GM13977 (cell line): ENCODE measurements around the gene MUC6.

Experiments used
- DNase-seq: peaks from one replicate; pipeline ENCODE4 v3.0.0; 2012; ENCODE audit warnings: low spot score
- in situ Hi-C: fragments of 300-500 bp; cut with MboI; formaldehyde crosslinking; loops from one replicate; pipeline ENCODE4 v1.12.0; 2022; ENCODE audit warnings: low sequenced_read_pairs, low pct_unique_long_range_greater_than_20kb, mixed read lengths, inconsistent platforms; ENCODE audit not compliant: unreplicated experiment
- TF ChIP-seq, protein P1 (sequence below): IDR thresholded peaks from 2 replicates; pipeline ENCODE4 v1.5.1; 2012; ENCODE audit warnings: mild to moderate bottlenecking, control low read depth; ENCODE audit not compliant: insufficient read depth; ENCODE audit errors: extremely low read depth, missing control alignments

The MUC6 gene

GRCh38 chr11:1040428-1041148 lies 4.1 kb upstream of the MUC6 start:
- in situ Hi-C loops, result no loop called here
- DNase-seq, result no peak
- TF ChIP-seq, protein P1, sequence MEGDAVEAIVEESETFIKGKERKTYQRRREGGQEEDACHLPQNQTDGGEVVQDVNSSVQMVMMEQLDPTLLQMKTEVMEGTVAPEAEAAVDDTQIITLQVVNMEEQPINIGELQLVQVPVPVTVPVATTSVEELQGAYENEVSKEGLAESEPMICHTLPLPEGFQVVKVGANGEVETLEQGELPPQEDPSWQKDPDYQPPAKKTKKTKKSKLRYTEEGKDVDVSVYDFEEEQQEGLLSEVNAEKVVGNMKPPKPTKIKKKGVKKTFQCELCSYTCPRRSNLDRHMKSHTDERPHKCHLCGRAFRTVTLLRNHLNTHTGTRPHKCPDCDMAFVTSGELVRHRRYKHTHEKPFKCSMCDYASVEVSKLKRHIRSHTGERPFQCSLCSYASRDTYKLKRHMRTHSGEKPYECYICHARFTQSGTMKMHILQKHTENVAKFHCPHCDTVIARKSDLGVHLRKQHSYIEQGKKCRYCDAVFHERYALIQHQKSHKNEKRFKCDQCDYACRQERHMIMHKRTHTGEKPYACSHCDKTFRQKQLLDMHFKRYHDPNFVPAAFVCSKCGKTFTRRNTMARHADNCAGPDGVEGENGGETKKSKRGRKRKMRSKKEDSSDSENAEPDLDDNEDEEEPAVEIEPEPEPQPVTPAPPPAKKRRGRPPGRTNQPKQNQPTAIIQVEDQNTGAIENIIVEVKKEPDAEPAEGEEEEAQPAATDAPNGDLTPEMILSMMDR, result no peak

DNA sequence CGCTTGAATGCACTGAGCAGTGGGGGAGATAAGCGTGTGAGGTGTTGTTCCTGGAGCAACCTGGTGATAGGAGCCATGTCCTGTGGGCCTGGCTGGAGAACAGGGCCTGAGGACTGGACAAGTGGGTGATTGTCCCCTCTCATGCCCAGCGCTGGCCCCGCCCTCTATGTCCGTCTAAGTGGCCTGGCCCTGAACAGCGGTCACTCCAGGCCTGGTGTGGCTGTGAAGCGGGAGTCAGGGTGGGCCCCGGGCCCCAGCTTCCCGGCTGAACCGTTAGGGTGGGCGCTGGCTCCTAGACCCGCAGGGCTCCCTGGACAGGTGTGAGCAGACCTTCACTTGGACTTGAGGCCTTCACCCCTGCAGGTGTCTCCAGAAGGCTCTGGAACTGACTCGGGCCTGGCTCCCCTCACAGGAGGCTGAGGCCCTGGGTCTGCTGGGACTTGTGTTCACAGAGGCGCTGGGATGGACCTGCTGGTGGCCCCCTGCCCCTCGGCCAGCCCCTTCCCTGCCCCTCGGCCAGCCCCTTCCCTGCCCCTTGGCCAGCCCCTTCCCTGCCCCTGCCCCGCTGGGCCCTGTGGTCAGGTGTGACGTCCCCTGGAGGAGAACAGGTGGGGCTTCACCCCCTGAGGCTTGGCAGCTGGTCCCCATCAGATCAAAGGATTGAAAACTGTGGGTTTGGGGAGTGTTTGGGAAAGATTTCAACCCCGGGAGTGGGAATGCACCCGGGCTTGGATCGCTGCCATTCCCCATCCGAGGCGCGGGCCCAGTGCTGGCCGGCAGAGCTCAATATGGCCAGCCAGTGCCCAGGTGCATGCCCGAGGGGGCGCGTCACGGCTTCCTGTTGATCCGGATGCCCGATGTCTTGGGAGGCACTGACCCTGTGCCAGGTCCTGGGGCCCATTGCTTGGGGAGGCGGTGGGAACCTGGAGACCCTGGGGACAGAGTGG lies 3.2 kb upstream of the MUC6 start:
- in situ Hi-C loops, result no loop called here
- DNase-seq, result no peak
- TF ChIP-seq, protein P1, result no peak

GRCh38 chr11:1038921-1039320 lies 2.4 kb upstream of the MUC6 start:
- DNase-seq, result no peak
- in situ Hi-C loops, result no loop called here
- TF ChIP-seq, protein P1, result no peak

GRCh38 chr11:1038361-1038760 lies 1.8 kb upstream of the MUC6 start:
- DNase-seq, result no peak
- TF ChIP-seq, protein P1, result no peak
- in situ Hi-C loops, result no loop called here

DNA sequence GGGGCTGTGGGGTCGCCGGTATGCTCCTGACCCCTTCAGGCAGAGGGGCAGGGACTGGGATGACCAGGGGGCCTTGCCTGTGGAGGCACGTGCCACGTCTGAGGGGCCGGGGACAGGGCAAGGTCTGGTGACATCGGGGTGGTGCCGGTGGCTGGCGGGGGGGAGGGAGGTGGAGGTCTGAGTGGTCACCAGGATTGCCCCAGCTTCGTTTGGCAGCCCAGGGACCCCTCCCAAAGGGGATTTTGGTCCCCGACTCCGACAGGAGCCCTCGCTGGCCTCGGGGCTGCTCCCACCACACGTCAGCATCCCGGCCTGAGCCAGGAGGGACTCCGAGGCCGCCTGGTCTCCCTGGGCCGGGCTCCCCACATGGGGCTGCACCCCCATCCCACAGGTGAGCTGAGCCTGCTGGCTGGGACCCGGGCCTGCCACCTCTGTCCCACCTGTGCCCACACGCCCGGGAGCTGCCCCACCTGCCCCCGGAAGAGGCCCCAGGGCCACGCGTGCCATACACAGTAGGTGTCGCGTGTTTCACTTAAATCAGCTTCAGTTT lies 1.1 kb upstream of the MUC6 start:
- no peak for DNase-seq
- in situ Hi-C loops, result no loop called here
- TF ChIP-seq, protein P1, result no peak

DNA sequence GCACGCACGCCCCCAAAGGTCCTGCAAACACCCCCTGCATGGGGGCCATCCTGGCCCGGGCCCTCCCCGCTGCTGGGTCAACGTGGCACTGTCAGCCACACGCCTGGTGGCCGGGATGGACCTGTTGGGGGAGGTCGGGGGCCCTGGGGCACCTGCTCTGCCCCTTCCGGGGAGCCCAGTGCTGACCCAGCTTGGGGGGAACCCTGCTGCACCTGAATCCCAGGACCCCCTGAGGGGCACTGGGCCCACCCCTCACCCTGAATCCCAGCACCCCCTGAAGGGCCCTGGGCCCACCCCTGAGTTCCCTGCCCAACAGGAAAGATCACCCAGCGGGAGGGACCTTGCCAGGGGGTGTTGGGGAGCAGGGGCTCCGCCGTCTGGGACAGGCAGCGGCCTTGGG lies 413 bp upstream of the MUC6 start:
- in situ Hi-C loops, result no loop called here
- DNase-seq, result no peak
- TF ChIP-seq, protein P1, result no peak
